GM21786 (cell line): ENCODE measurements around the gene TET3.

ENCODE experiments used
- ATAC-seq: cut with Tn5 transposase; IDR thresholded peaks from one replicate; pipeline ENCODE4 v1.9.1; 2021; ENCODE audit not compliant: unreplicated experiment

The TET3 gene

GRCh38 chr2:74027496-74027895 lies 42.8 kb downstream of the TET3 start:
- no peak for ATAC-seq

- no peak for ATAC-seq
Observed at GRCh38 chr2:74028290-74028689, 43.6 kb downstream of the TET3 start.

DNA sequence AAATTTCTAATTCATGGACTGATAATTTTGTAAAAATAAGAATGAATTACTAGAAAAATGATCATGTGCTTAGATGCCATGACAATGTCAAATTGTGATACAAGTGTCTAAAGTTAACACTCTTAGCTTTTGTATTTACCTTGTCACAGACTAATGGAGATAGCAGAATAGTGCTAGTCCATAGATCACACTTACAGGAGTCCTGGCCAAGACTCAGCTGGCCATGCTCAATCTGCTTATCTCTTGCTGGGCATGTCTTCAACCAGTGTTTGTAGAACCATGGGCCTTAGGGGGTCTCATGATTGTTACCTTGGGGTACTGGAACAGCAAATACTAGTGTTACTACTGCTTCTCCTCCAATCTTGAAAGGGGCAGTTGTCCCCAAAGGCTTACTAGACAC lies 44.0 kb downstream of the TET3 start:
- no peak for ATAC-seq

DNA sequence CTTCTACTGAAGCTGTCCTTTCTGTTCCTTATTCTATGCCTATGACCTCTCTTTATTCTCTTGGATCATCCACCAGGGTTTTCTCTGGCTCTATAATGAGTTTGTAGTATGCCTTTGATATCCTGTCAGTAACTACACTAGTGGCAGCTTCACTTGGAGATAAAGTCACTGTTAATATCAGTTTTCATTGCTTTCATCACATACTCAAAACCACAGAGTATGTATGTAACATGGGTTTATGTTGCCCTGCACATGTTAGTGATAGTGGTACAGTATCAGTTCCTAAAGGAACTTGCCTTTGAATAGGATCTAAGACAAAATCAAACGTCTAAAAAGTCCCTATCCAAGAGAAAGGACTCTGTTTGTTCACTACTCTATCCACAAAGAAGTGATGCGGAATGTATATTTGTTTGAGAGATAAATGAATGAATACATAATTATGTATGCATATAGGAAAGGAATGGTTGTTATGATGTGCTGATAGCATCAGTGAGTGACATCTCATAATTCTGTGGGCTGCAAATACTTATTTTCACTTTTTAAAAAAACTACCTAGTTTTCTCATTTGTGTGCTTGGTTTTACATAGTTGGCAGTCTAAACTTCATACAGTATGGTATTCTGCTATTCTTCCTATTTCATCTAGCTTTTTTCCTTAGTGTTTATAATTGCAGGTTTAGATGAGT lies 45.1 kb downstream of the TET3 start:
- no peak for ATAC-seq

- no peak for ATAC-seq
Observed at GRCh38 chr2:74031221-74031620, 46.5 kb downstream of the TET3 start.

DNA sequence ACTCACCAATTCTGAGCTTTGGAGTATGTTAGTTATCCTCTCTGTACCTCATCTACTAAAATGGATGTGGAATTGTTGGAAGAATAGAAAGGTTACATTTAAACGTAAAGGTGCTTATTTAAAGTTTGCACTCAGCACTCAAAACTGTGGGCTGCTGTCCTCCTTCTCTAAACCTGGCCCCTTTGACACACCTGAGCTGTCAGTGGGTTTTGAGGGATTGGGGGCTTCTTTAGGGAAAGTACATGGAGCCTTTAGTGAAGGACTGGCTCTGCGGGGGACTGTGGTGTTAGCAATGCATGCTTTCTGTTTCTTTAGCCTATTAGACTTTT lies 47.2 kb downstream of the TET3 start:
- no peak for ATAC-seq

GRCh38 chr2:74033375-74033774 lies 48.7 kb downstream of the TET3 start:
- no peak for ATAC-seq
